Calu3 (cell line): ENCODE results near the gene PPP2R5D. TPM values are rescaled to one million over a fixed set of nuclear protein-coding genes. Genes with fewer than 3 reads are reported as not detected.

Experiments used
- BruUV-seq: library from RNA; stranded (reverse); fragments of 400-500 nt; replicated peaks from 2 replicates; lab custom pipeline; 2021; lab: Mats Ljungman, UMichigan
- CTCF ChIA-PET: fragments of 300-600 bp; sonication (Branson Sonifier 250); formaldehyde crosslinking; loops from one replicate; lab custom pipeline; 2022; ENCODE audit warnings: antibody characterized with exemption; lab: Charles Lee
- DNase-seq: peaks from one replicate; pipeline ENCODE4 v3.0.0; 2022
- H3K27ac Mint-ChIP-seq: one replicate; pipeline ENCODE4 v1.8.0; 2022; ENCODE audit warnings: mixed read lengths; ENCODE audit not compliant: unreplicated experiment
- H3K27me3 Mint-ChIP-seq: one replicate; pipeline ENCODE4 v1.8.0; 2022; ENCODE audit warnings: mixed read lengths; ENCODE audit not compliant: unreplicated experiment
- H3K36me3 Mint-ChIP-seq: one replicate; pipeline ENCODE4 v1.8.0; 2022; ENCODE audit warnings: mild to moderate bottlenecking, moderate library complexity, mixed read lengths; ENCODE audit not compliant: insufficient read depth, unreplicated experiment
- H3K4me1 Mint-ChIP-seq: one replicate; pipeline ENCODE4 v1.8.0; 2022; ENCODE audit warnings: mild to moderate bottlenecking, low read depth, mixed read lengths; ENCODE audit not compliant: unreplicated experiment
- H3K4me3 Mint-ChIP-seq: one replicate; pipeline ENCODE4 v1.8.0; 2022; ENCODE audit warnings: mild to moderate bottlenecking, low read depth, moderate library complexity, mixed read lengths; ENCODE audit not compliant: unreplicated experiment
- H3K9me3 Mint-ChIP-seq: one replicate; pipeline ENCODE4 v1.8.0; 2022; ENCODE audit warnings: low read depth, mixed read lengths; ENCODE audit not compliant: unreplicated experiment
- intact Hi-C: fragments of 100-400 bp; cut with micrococcal nuclease; formaldehyde crosslinking; loops from one replicate; pipeline ENCODE4 v1.10.0; 2022; ENCODE audit not compliant: unreplicated experiment
- total RNA-seq: library from RNA; stranded (reverse); gene quantifications from 2 replicates; pipeline ENCODE4 v1.2.3, GENCODE V29; 2022
- TF ChIP-seq, protein P1 (sequence below): fragments of 200-600 bp; IDR thresholded peaks from one replicate; pipeline ENCODE4 v1.8.0; 2022; ENCODE audit warnings: antibody characterized with exemption; ENCODE audit not compliant: unreplicated experiment

Gene PPP2R5D
- total RNA-seq, 1 experiment from 2014 or later = 55.8 TPM

DNA sequence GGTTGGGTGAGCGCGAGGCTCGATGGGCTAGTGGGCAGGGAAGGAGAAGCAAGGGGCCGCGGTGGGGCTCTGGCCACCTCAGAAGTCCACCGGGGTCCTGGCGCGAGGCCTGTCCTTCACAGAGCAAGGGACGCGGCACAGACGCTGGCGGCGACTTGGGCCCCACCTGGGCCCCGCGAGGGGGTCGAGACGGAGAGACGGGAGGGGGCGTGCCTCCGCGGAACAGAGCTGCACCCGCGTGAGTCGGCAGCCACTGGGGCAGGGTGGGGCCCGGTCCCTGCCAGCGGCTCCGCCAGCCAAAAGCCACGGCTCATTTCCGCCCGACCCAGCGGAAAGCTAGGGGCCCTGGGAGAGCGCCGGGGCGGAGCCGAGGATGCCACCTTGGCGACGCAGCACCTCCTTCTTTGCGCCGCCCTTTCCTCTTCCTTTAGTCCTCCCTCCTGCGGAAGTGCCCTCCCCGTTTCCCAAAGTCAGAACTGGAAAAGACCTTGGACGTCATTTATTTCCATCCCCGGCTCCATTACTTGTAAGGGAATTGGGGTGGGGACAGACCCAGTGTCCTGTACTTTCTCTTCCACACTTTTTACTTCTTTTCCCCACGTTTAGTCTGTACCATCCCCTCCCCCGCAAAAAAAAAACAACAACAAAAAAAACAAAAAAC lies 69.3 kb downstream of the PPP2R5D start, which contains the start of gene CUL7:
Gene CUL7 (minus strand): TSS at position 307 of the 661 bp plus-strand sequence. CDS start 1,063 bp downstream, outside the sequence.
- H3K4me3 Mint-ChIP-seq = peak within 1 kb of the TSS; percentile 97
- no TSS peak for BruUV-seq
- CTCF ChIA-PET = interaction anchor here (0.6 to 1.7 kb wide), 7 partner anchors 11 to 374 kb away, joined by 3 to 6 read pairs (median 4); partner anchors contain the start of genes ABCC10, KLHDC3, MEA1 and PPP2R5D
- H3K9me3 Mint-ChIP-seq = no peaks in the 10 kb centered on the region
- TF ChIP-seq, protein P1, sequence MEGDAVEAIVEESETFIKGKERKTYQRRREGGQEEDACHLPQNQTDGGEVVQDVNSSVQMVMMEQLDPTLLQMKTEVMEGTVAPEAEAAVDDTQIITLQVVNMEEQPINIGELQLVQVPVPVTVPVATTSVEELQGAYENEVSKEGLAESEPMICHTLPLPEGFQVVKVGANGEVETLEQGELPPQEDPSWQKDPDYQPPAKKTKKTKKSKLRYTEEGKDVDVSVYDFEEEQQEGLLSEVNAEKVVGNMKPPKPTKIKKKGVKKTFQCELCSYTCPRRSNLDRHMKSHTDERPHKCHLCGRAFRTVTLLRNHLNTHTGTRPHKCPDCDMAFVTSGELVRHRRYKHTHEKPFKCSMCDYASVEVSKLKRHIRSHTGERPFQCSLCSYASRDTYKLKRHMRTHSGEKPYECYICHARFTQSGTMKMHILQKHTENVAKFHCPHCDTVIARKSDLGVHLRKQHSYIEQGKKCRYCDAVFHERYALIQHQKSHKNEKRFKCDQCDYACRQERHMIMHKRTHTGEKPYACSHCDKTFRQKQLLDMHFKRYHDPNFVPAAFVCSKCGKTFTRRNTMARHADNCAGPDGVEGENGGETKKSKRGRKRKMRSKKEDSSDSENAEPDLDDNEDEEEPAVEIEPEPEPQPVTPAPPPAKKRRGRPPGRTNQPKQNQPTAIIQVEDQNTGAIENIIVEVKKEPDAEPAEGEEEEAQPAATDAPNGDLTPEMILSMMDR = no peak
- no peaks in the 10 kb centered on the region for H3K27me3 Mint-ChIP-seq
- peaks cover 66% of the 10 kb centered on the region for H3K36me3 Mint-ChIP-seq
- H3K4me1 Mint-ChIP-seq = peaks cover 21% of the 10 kb centered on the region
- peak within 1 kb of the TSS; percentile 88 for H3K27ac Mint-ChIP-seq
- DNase-seq = peak; percentile 98
- intact Hi-C loops = no loop called here

DNA sequence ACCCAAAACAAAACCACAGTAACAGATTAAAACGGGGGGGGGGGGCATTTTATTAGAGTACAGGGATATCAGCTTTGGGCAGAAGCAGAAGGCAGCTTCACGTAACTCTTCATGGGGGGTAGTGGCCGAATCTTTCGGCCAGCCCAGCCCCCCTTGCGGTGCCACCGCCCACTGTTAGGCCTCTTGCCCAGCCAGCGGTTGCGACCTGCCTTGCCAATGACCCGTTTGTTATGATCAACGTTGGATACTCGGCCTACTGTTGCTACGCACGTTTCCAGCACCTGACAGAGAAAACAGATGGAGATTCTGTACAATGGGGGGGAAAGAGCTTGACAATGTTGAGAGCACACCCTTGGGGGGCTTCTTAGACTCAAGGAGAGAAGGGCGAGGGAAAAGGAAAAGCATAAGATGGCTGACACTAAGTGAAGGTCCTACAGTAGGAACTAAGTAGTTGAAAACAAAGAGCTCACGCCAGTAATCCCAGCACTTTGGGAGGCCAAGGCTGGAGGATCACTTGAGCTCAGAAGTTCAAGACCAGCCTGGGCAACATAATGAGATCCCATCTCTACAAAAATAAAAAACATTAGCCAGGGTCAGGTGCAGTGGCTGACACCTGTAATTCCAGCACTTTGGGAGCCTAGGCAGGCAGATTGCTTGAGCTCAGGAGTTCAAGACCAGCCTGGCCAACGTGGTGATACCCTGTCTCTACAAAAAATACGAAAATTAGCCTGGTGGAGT lies 70.0 kb downstream of the PPP2R5D start:
- TF ChIP-seq, protein P1 = no peak
- Mint-ChIP-seq H3K4me3 (peak overlapping the region; percentile 97), H3K4me1 (peaks cover 22% of the 10 kb centered on the region), H3K9me3 (no peaks in the 10 kb centered on the region), H3K36me3 (peaks cover 66% of the 10 kb centered on the region), H3K27me3 (no peaks in the 10 kb centered on the region), H3K27ac (peak overlapping the region; percentile 88)
- DNase-seq = no peak
- intact Hi-C loops = no loop called here
- CTCF ChIA-PET = interaction anchor here (0.6 to 1.7 kb wide), 6 partner anchors 11 to 245 kb away, joined by 3 to 6 read pairs (median 4); partner anchors contain the start of genes KLHDC3 and MEA1
- no TSS peak for BruUV-seq

DNA sequence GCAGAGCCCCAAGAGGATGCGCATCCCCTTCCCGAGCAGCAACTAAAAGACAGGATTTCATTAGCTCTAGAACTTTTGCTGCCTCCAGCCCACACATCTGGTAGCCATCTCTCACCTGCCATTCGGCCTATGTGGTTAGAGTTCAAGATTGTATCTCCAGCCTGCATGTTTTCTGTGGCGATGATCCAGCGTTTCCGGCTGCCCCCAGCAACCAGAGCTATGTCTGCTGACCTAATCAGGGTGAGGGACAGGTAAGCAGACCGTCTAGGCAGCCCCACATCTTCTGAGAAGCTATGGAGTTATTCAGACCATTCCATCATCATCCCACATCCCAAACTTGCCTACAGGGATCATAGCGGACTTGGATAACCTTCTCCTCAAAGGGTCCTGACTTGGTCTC lies 71.6 kb downstream of the PPP2R5D start:
- H3K27ac Mint-ChIP-seq = no peak overlapping the region
- no peak for DNase-seq
- no TSS peak for BruUV-seq
- H3K27me3 Mint-ChIP-seq = no peaks in the 10 kb centered on the region
- CTCF ChIA-PET = no interaction called here
- TF ChIP-seq, protein P1 = no peak
- no peak overlapping the region for H3K4me3 Mint-ChIP-seq
- intact Hi-C loops = no loop called here
- H3K4me1 Mint-ChIP-seq = peaks cover 32% of the 10 kb centered on the region
- peaks cover 72% of the 10 kb centered on the region for H3K36me3 Mint-ChIP-seq
- no peaks in the 10 kb centered on the region for H3K9me3 Mint-ChIP-seq

DNA sequence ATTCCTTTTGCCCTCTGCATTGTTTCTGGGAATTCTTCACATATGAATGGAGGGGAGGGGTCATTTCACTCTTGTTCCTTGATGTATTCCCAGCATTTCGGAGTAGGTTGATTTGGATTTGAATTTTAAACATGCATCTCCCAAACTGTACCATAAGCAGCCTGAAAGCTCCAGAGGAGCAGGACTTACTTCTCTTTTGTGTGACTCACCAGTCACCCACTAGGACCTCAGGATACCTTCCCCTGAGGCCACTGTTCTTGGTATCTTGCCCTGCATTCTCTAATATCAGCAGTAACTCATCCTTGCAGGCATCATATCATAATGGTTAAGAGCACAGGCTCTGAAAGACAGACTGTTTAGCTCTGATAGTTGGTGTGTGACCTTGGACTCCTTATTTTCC lies 74.2 kb downstream of the PPP2R5D start:
- Mint-ChIP-seq H3K4me1 (peaks cover 27% of the 10 kb centered on the region), H3K9me3 (no peaks in the 10 kb centered on the region), H3K27me3 (no peaks in the 10 kb centered on the region), H3K4me3 (peak overlapping the region; percentile 90), H3K36me3 (peaks cover 69% of the 10 kb centered on the region), H3K27ac (peak overlapping the region; percentile 83)
- intact Hi-C loops = no loop called here
- BruUV-seq = no TSS peak
- DNase-seq = no peak
- TF ChIP-seq, protein P1 = no peak
- CTCF ChIA-PET = interaction anchor here (0.6 kb wide), 1 partner anchor 28 kb away, joined by 3 read pairs; no protein-coding TSS in a partner anchor
